ENCODE measurements around the gene RASAL1.
"Not testable (repeated sequence)": the region's sequence is repeated elsewhere in the genome, so short reads cannot be mapped to it uniquely, and the experiment has no call there.

Gene RASAL1

GRCh38 chr12:113118142-113118541 is 17.4 kb downstream of the RASAL1 start:
- no peak for TF ChIP-seq CTCF (IDR thresholded peaks at IDR 0.05; ENCODE audit: insufficient read depth, low read depth, low read length, missing control alignments)
- DNase-seq (ENCODE audit: low read depth): no peak
- no peak overlapping the region for H3K4me3 ChIP-seq (ENCODE audit: low read length)

- not testable (repeated sequence) for H3K4me3 ChIP-seq (ENCODE audit: low read length)
- peak; percentile 37 for DNase-seq (ENCODE audit: low read depth)
Observed at GRCh38 chr12:113117684-113118083, 17.9 kb downstream of the RASAL1 start.

GRCh38 chr12:113116875-113117274 is 18.7 kb downstream of the RASAL1 start:
- DNase-seq (ENCODE audit: low read depth): no peak
- no peak overlapping the region for H3K4me3 ChIP-seq (ENCODE audit: low read length)
- TF ChIP-seq CTCF (IDR thresholded peaks at IDR 0.05; ENCODE audit: insufficient read depth, low read depth, low read length, missing control alignments): no peak

- DNase-seq (ENCODE audit: low read depth): no peak
- no peak overlapping the region for H3K4me3 ChIP-seq (ENCODE audit: low read length)
Observed at GRCh38 chr12:113115455-113116126, 20.0 kb downstream of the RASAL1 start.

GRCh38 chr12:113114447-113115178 is 20.9 kb downstream of the RASAL1 start:
- no peak overlapping the region for H3K4me3 ChIP-seq (ENCODE audit: low read length)
- no peak for TF ChIP-seq CTCF (IDR thresholded peaks at IDR 0.05; ENCODE audit: insufficient read depth, low read depth, low read length, missing control alignments)
- DNase-seq (ENCODE audit: low read depth): no peak

More at GRCh38 chr12:113115455-113116126, 20.0 kb downstream of the RASAL1 start:
- no peak for TF ChIP-seq CTCF (IDR thresholded peaks at IDR 0.05; ENCODE audit: insufficient read depth, low read depth, low read length, missing control alignments)

- no peak for DNase-seq (ENCODE audit: low read depth)
- no peak for TF ChIP-seq CTCF (IDR thresholded peaks at IDR 0.05; ENCODE audit: insufficient read depth, low read depth, low read length, missing control alignments)
- no peak overlapping the region for H3K4me3 ChIP-seq (ENCODE audit: low read length)
Observed at GRCh38 chr12:113113397-113113796, 22.2 kb downstream of the RASAL1 start.

GRCh38 chr12:113112043-113112899 is 23.3 kb downstream of the RASAL1 start:
- no peak for TF ChIP-seq CTCF (IDR thresholded peaks at IDR 0.05; ENCODE audit: insufficient read depth, low read depth, low read length, missing control alignments)
- no peak overlapping the region for H3K4me3 ChIP-seq (ENCODE audit: low read length)
- DNase-seq (ENCODE audit: low read depth): no peak
